GM12801 (cell line): ENCODE measurements around the gene BNIP1.

Experiments used
- TF ChIP-seq, protein P1 (sequence below): IDR thresholded peaks from one replicate; pipeline ENCODE4 v1.5.1; 2011; ENCODE audit warnings: control low read depth; ENCODE audit not compliant: insufficient read length; ENCODE audit errors: extremely low read depth

BNIP1 gene

DNA sequence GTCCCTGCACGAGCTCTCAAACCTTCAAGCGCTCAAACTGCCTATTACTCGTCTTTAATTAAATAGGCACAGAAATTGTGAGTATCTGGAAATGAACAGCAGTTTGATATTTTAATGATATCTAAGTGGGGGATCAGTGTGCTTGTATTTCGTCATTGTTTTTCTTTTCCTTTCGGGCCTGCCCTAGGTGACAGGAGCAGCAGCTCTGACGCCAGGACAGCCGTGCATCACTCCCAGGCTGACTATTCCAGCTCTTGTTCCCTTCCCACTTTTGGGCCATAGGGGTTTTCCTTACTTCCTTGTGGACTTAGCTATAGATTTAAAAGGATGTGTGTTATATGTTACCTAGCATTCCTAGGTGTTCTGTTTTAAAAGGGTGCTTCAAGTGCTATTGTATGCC lies 9.5 kb downstream of the BNIP1 start:
- TF ChIP-seq, protein P1, sequence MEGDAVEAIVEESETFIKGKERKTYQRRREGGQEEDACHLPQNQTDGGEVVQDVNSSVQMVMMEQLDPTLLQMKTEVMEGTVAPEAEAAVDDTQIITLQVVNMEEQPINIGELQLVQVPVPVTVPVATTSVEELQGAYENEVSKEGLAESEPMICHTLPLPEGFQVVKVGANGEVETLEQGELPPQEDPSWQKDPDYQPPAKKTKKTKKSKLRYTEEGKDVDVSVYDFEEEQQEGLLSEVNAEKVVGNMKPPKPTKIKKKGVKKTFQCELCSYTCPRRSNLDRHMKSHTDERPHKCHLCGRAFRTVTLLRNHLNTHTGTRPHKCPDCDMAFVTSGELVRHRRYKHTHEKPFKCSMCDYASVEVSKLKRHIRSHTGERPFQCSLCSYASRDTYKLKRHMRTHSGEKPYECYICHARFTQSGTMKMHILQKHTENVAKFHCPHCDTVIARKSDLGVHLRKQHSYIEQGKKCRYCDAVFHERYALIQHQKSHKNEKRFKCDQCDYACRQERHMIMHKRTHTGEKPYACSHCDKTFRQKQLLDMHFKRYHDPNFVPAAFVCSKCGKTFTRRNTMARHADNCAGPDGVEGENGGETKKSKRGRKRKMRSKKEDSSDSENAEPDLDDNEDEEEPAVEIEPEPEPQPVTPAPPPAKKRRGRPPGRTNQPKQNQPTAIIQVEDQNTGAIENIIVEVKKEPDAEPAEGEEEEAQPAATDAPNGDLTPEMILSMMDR: no peak

DNA sequence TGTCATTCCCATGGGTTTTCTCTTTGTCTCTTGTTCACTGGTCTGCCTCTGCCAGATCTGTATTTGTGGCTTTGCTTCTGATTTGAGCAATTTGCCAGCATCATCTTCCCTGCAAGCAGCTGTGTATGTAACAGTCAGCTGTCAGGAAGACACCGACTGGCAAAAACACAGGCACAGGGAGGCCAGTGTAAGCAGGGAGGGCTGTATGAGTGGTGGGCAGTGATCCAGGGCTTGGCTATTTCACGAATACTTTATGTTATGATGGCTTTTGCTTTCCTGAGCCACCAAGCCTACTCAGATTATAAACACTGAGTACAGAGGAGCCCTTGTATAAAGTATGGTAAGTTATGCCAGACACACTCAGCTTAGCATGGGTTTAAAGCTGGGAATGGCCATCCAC lies 11.6 kb downstream of the BNIP1 start:
- TF ChIP-seq, protein P1: no peak

DNA sequence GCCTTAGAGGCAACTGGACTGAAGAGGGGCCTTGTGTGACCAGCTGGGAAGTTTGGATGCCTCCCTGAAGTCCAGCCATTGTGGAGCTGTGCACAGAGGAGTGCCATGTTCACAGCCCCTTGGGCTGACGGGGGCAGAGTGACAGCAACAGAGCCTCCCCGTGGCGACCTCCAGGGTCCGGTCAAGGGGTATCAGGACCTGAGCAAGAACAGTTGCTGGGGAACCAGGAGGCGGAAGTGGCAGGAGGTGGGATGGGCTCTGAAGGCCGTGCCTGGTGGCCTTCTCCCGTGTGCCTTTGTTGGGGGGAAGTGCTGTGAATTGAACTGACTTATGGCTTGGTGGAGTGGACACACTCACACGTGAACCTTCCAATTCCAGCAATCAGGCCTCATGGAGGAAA lies 14.0 kb downstream of the BNIP1 start:
- TF ChIP-seq, protein P1: no peak

DNA sequence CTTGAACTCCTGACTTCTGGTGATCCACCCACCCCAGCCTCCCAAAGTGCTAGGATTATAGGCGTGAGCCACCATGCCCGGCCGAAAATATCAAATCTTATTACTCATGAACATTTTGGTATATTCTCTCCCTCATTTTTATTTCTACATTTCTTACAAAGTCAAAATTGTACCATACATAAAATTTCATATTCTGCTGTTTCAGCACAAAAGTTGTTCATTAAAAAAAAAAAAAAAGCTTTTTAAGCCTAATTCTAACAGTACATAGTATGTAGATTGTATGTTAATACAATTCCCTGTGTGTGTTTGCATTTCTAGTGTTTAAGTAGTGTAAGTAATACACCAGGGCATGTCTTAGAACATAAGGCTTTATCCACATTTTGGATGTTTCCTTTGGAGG lies 14.9 kb downstream of the BNIP1 start:
- TF ChIP-seq, protein P1: no peak

DNA sequence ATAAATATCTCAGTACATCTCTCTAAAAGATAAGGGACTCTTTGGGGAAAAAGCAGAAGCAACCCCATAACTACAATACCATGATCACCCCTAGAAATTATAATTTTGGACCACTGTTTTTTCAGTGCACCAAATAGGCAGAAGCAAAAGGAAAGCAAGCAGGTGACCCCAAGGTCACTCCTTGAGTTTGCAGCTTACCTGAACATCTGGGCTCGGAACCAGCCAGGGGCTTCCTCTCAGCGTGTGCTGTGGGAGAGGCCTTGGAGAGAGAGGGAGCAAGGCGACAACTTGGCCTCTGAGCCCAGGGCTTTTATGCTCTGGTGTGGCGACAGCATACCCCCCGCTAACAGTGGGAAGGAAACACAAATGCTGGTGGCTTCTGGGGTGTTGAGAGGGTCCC lies 16.8 kb downstream of the BNIP1 start:
- TF ChIP-seq, protein P1: no peak

DNA sequence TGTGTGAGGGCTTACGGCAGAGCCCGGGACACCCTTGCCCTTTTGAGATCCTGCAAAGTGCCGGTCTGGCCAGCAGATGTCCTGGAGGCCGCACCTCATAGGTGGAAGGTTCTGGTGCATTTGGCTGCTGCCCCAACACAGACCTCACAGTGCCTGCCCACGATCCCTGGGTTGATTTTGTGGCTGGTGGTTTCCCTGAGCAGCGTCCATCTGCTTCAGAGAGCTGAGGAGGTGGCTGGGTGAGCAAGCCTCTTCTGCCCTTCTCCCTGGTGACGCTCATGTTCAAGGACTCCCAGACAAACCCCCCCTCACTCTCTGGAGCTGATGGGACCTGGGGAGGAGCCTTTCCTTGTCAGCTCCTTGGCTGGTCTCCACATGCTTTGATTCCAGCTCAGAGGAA lies 18.9 kb downstream of the BNIP1 start:
- TF ChIP-seq, protein P1: no peak

DNA sequence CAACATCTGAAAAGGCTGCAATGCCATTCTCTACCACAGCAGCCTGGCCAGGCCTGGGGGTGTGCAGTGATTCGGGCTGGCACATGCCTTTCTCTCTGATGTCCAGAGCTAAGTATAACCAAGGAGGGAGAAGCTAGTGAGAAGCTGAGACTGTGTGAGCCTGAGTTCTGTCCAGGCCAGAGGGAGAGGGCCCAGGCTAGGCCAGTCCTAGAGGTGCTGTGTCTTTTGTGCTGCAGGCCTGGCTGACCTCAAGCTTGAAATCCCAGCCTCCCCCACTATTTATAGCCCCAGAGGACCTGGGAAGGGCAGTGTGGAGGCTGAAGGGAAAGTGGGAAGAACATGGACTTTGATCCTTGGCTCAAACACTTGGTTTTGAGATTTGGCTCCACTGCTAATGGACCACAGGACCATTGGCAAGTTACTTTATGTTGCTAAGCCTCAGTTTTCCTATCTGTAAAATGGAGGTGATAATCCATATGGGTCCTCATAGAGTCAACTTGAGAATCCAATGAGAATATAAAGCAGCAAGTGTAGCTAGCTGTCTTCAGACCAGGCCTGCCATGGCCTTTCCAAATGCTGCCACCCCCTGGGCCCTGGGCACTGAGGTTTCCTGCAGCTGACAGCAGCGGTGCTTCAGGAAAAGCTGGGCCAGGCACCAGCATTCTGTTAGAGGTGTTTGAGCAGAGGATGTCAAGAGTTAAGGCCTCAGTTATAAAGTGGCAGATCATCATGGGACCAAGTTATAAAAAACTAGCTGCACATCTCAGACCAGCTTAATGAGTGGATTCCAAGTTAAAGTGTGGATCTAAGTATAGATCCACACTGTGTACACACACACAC lies 21.1 kb downstream of the BNIP1 start:
- TF ChIP-seq, protein P1: no peak
